Pancreas (tissue), 10 donors: Measurements from ENCODE around the gene AJAP1. TPM values are rescaled to one million over a fixed set of nuclear protein-coding genes. Genes with fewer than 3 reads are reported as not detected.
A peak's percentile ranks its signal among the peaks of the same experiment; 100 is the strongest.

Experiments
- ATAC-seq, 4 donors: fragments of 200-7000 bp; cut with Tn5 transposase; one replicate each; pipeline versions ENCODE4 v1.8.0 to v1.9.1; 2020; ENCODE audit warnings: mild to moderate bottlenecking in 4 of 4, moderate library complexity in 4 of 4
- DNase-seq, 6 donors: peaks; one replicate each; pipeline ENCODE4 v3.0.0-alpha.2; 2020
- FAIRE-seq: peaks from 2 replicates; lab custom pipeline; 2012; peaks lifted over from hg19 to GRCh38; lab: Jason Lieb, UNC
- H3K27ac ChIP-seq, 4 donors: fragments of 200-600 bp; sonication (generic); 1 replicate in 3 of 4; 2 replicates in 1 of 4; pipeline versions ENCODE4 v1.5.0 to v1.8.0; 2020
- H3K27me3 ChIP-seq, 4 donors: fragments of 200-600 bp; one replicate each; pipeline ENCODE4 v1.8.0; 2021
- H3K36me3 ChIP-seq, 3 donors: fragments of 200-600 bp; sonication (generic) in 1 of 3; one replicate each; pipeline versions ENCODE4 v1.5.0 to v1.8.0; 2020 to 2021
- H3K4me1 ChIP-seq, 3 donors: fragments of 200-600 bp; one replicate each; pipeline ENCODE4 v1.8.0; 2021
- H3K4me3 ChIP-seq, 4 donors: fragments of 200-600 bp; sonication (generic) in 2 of 4; one replicate each; pipeline versions ENCODE4 v1.5.0 to v1.8.0; 2020 to 2021
- H3K9me3 ChIP-seq, 4 donors: fragments of 200-600 bp; one replicate each; pipeline ENCODE4 v1.8.0; 2021
- whole genome bisulfite sequencing, 2 donors: extraction: QIAGEN DNeasy Blood & Tissue Kit; methylation state at CpG; one replicate each; pipeline ENCODE4 v1.1.7; 2013; 5-methylcytosine and 5-hydroxymethylcytosine counted together
- intact Hi-C, 3 donors: fragments of 100-400 bp; cut with DNase I; formaldehyde crosslinking; loops; one replicate each; pipeline versions ENCODE4 v1.11.1 to v1.14.2; 2022
- polyA plus RNA-seq, 2 donors: library from polyadenylated mRNA; stranded (reverse); fragments of 200-250 nt; gene quantifications; one replicate each; pipeline ENCODE4 v1.2.3, GENCODE V29; 2013
- total RNA-seq, 6 donors: library from RNA; stranded (reverse); fragmentation: NEBNext Ultra II Directional in 4 of 6; extraction: Animal tissue kit (Norgen Biotek cat#: 25700) in 4 of 6; gene quantifications; one replicate each; pipeline versions ENCODE4 v1.2.1 to v1.2.4, GENCODE V29; 2021 to 2023
- TF ChIP-seq, protein P1 (sequence below), 4 donors: fragments of 200-600 bp; sonication (generic) in 3 of 4; IDR thresholded peaks; one replicate each; pipeline versions ENCODE4 v1.5.0 to v1.8.0; 2021; ENCODE audit warnings: antibody characterized with exemption in 4 of 4
- donor health status: healthy with polysubstance abuse.
- donor health status: DM: no; HTN: no; CAD: no; lungs with moderate emphysema.
- donor health status: DM: no; HTN: no; CAD: no.
- donor health status: control.
- donor health status: control.
- donor health status: Bipolar disorder and iron deficiency.
- donor health status: DM: yes; HTN: yes; CAD: no.
- donor health status: DM: no; HTN: no; CAD: no.
- donor health status: DM: no; HTN: no; CAD: no.
- donor health status: DM: yes; HTN: yes; CAD: no.

The AJAP1 gene
- total and polyA plus RNA-seq, 8 donors: 0.38 to 4.3 (median 2.2) TPM

DNA sequence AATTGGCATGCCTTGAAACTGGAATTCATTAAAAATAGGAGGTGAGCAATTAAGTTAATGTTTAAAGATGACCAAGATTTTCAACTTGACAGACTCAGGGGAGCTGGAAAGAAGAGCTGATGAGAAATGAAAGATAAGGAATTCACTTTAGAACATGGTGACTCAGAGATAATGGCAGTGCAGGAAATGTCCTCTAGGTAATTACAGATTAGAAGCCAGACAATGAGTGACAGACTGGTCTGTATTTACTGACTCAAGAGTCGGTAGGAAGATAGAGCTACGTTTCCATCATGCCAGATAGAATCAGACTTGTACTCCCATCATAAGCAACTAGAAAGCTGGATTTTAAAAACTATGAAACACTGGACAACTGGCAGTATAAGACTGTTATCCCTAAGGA, 151.6 kb downstream of the AJAP1 start:
- Histone ChIP-seq H3K27me3 (no peaks in the 10 kb centered on the region), H3K4me1 (no peaks in the 10 kb centered on the region), H3K4me3 (no peak overlapping the region), H3K36me3 (no peaks in the 10 kb centered on the region), H3K9me3 (no peaks in the 10 kb centered on the region), H3K27ac (no peak overlapping the region)
- ATAC-seq: no peak
- WGBS, 2 donors: 14 to 15% methylated on average over 2 of the region's 2 CpGs
- DNase-seq: no peak
- no peak for FAIRE-seq
- intact Hi-C loops: no loop called here
- TF ChIP-seq, protein P1, sequence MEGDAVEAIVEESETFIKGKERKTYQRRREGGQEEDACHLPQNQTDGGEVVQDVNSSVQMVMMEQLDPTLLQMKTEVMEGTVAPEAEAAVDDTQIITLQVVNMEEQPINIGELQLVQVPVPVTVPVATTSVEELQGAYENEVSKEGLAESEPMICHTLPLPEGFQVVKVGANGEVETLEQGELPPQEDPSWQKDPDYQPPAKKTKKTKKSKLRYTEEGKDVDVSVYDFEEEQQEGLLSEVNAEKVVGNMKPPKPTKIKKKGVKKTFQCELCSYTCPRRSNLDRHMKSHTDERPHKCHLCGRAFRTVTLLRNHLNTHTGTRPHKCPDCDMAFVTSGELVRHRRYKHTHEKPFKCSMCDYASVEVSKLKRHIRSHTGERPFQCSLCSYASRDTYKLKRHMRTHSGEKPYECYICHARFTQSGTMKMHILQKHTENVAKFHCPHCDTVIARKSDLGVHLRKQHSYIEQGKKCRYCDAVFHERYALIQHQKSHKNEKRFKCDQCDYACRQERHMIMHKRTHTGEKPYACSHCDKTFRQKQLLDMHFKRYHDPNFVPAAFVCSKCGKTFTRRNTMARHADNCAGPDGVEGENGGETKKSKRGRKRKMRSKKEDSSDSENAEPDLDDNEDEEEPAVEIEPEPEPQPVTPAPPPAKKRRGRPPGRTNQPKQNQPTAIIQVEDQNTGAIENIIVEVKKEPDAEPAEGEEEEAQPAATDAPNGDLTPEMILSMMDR (IDR thresholded peaks at IDR 0.05): no peak

DNA sequence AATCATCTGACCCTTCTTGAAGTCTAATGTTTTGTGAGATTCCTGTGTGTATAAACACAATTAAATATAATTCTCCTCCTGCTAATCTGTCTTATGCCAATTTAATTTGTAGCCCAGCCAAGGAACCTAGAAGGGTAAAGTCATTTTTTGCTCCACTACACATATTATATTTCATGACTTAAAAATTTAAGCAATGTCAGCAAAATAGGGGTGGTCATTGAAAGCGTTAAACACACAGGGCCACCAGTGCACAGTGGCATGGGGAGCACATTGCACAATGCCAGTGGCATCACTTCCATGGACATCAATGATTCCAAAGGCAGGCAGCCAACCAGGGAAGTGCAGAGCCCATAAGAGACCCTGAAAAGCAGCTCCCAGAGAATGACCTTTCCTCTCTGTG, 166.1 kb downstream of the AJAP1 start:
- Histone ChIP-seq H3K27me3 (no peaks in the 10 kb centered on the region), H3K9me3 (no peaks in the 10 kb centered on the region), H3K36me3 (no peaks in the 10 kb centered on the region), H3K27ac (no peak overlapping the region), H3K4me1 (no peaks in the 10 kb centered on the region), H3K4me3 (no peak overlapping the region)
- TF ChIP-seq, protein P1 (IDR thresholded peaks at IDR 0.05): no peak
- WGBS, 2 donors: 88% methylated on average over 1 of the region's 1 CpG
- FAIRE-seq (no peak), ATAC-seq (no peak), DNase-seq (no peak)
- intact Hi-C loops: no loop called here

DNA sequence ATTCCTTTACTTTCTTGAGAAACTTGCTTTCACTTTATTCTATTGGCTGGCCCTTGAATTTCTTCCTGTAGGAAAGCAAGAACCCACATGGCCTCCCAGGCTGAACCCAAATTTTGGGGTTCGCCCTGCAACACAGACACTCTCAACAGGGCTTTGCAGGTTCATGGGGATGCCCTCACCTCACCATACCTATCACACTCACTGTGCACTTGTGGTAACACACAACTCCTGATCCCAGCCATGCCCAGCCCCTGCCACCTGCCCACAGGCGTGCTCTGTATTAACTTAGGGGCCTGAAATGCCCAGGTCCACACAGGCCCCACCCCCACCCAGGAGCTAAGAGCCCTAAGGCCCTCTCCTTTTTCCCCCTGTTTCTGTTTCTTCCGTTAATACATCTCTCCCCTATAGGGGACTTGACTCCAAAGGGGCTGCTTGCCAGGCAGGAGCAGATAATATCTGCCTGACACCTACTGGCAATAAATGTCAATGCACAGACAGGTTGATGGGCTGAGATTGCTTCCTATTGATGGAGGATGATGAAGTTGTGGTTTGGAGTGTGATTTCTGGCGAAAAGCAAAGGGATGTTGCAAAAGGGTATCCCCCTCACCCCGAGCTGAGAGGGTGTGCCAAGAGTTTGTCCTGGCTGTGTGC, 171.5 kb downstream of the AJAP1 start:
- no peak overlapping the region for H3K27ac ChIP-seq
- intact Hi-C loops: no loop called here
- H3K27me3 ChIP-seq: no peaks in the 10 kb centered on the region
- no peak for FAIRE-seq
- H3K4me1 ChIP-seq: no peaks in the 10 kb centered on the region
- WGBS, 2 donors: 67 to 68% methylated on average over 5 of the region's 5 CpGs
- TF ChIP-seq, protein P1 (IDR thresholded peaks at IDR 0.05): no peak
- ATAC-seq: no peak
- DNase-seq: no peak
- no peak overlapping the region for H3K4me3 ChIP-seq
- no peaks in the 10 kb centered on the region for H3K9me3 ChIP-seq
- no peaks in the 10 kb centered on the region for H3K36me3 ChIP-seq

DNA sequence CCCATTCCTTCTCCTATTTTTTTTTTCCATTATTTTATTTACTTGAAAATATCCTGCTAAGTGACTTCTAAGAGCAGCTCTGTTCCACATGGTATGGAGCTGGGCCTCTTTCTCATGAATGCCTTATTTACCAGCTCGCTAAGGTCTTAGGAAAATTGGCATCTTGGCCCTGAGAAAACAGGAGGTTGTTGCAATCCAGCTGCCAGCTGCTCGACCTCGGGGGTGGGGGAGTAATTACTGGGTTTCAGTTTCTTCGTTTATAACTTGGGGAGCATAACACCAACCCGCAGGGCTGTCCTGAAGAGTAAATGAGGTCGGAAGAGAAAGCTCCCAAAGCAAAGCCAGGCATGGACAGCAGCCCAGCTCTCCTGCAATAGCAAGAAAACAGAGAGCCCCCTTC, 176.3 kb downstream of the AJAP1 start:
- Histone ChIP-seq H3K36me3 (no peaks in the 10 kb centered on the region), H3K27me3 (no peaks in the 10 kb centered on the region), H3K4me3 (no peak overlapping the region), H3K27ac (no peak overlapping the region), H3K9me3 (no peaks in the 10 kb centered on the region), H3K4me1 (no peaks in the 10 kb centered on the region)
- ATAC-seq: peak in 1 of 4 donors; percentile 59
- FAIRE-seq: no peak
- TF ChIP-seq, protein P1 (IDR thresholded peaks at IDR 0.05): no peak
- whole genome bisulfite sequencing, 2 donors: 25 to 32% methylated on average over 6 of the region's 6 CpGs
- DNase-seq: no peak
- intact Hi-C loops: no loop called here

DNA sequence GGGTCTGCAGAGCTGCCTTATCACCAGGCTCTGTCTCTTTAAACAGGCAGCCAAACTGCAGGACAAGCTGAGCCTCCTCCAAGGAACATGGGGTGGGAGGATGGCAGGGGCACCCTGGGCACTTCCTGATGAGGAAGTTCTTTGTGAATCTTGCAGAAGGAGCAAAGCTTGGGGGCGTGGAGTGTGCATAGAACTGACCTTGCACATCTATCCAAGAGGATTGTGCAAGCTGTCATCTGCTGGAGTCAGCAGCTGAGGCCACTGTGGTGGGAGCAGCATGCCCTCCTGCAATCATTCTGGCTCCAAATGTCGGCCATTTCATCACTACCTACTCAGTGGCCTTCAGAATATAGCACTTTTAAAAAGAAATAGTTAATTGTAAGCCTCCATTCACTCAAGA, 182.2 kb downstream of the AJAP1 start:
- intact Hi-C loops: no loop called here
- FAIRE-seq (no peak), DNase-seq (no peak), ATAC-seq (peak in 1 of 4 donors; percentile 29)
- H3K27me3 ChIP-seq: no peaks in the 10 kb centered on the region
- no peak overlapping the region for H3K27ac ChIP-seq
- H3K9me3 ChIP-seq: no peaks in the 10 kb centered on the region
- 42 to 50% methylated on average over 2 of the region's 2 CpGs for WGBS, 2 donors
- H3K36me3 ChIP-seq: no peaks in the 10 kb centered on the region
- no peak overlapping the region for H3K4me3 ChIP-seq
- TF ChIP-seq, protein P1 (IDR thresholded peaks at IDR 0.05): no peak
- H3K4me1 ChIP-seq: no peaks in the 10 kb centered on the region
